Cardiac muscle cell (in vitro differentiated cells and primary cell): ENCODE measurements around the gene DAO. TPM values are rescaled to one million over a fixed set of nuclear protein-coding genes. Genes with fewer than 3 reads are reported as not detected.
A peak's percentile ranks its signal among the peaks of the same experiment; 100 is the strongest.

ENCODE experiments used
- DNase-seq, 2 donors: peaks; one replicate each; pipeline versions ENCODE4 v3.0.0 to v3.0.0-alpha.2; 2010 to 2017; ENCODE audit warnings: low read depth in 1 of 2, low spot score in 1 of 2
- H3K27ac ChIP-seq: fragments of 200-600 bp; sonication (generic); 2 replicates; pipeline ENCODE4 v1.5.1; 2016
- H3K27me3 ChIP-seq: fragments of 200-600 bp; sonication (generic); 2 replicates; pipeline ENCODE4 v1.6.0; 2016; ENCODE audit warnings: control low read depth
- H3K36me3 ChIP-seq: fragments of 200-600 bp; sonication (generic); 2 replicates; pipeline ENCODE4 v1.5.1; 2016; ENCODE audit warnings: control low read depth
- H3K4me1 ChIP-seq: fragments of 200-600 bp; sonication (generic); 2 replicates; pipeline ENCODE4 v1.8.1; 2017; ENCODE audit warnings: low read depth, mild to moderate bottlenecking, mixed run types
- H3K4me3 ChIP-seq: fragments of 200-600 bp; sonication (generic); 2 replicates; pipeline ENCODE4 v1.5.1; 2016; ENCODE audit warnings: mild to moderate bottlenecking
- H3K9me3 ChIP-seq: fragments of 200-600 bp; sonication (generic); 2 replicates; pipeline ENCODE4 v1.5.1; 2017; ENCODE audit warnings: low read depth, mild to moderate bottlenecking, control low read depth
- polyA plus RNA-seq: library from polyadenylated mRNA; unstranded; fragments of >200 nt; fragmentation: Nextera tagmentation; extraction: Ambion mirVana; gene quantifications from 2 replicates; pipeline ENCODE4 v1.2.1, GENCODE V29; 2016
- total RNA-seq: library from RNA; depleted of rRNA; stranded (reverse); fragments of >200 nt; gene quantifications from 2 replicates; pipeline ENCODE4 v1.2.3, GENCODE V29; 2016
- TF ChIP-seq, protein P1 (sequence below): IDR thresholded peaks from 2 replicates; pipeline ENCODE4 v1.5.1; 2012; ENCODE audit warnings: low read depth, mild to moderate bottlenecking, low read length

Gene DAO
- total RNA-seq = not detected in 2 replicates
- 0.72 TPM in 1 of 2 replicates, not detected in the other for polyA plus RNA-seq

DNA sequence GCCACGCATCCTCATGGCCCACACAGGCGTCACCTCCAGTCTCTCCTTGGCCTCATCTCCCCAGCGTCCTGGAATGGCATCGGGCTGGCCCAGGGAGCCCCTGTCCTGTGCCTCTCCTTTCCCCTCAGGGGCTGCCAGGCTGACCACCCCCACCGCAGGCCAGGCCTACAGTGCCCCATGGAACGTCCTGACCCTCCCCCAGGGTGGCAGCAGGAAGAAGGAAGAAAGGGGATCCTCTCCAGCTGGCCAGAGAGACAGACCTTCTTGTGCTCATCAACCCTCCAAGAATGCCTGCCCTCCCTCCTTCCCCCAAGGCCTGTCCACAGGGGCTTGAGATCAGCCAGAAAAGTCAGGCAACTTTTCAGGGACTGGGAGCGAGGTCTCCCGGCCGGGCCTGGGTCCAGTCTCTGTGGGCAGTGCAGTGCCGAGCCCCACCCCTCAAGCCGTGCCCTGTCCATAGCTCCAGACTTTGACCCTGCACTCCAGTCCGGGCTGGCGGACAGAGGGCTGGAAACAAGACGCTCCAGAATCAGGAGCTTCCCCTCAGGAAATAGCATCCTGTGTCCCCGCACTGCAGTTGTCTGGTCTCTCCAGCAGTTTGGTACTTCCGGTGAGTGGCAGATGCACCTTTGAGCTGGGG, at the start of gene DAO:
Gene DAO (plus strand): TSS at position 478 of the 640 bp plus-strand sequence. CDS start 4,915 bp downstream, outside the sequence.
- H3K9me3 ChIP-seq = no peaks in the 10 kb centered on the region
- H3K4me3 ChIP-seq = no peak within 1 kb of the TSS
- H3K27ac ChIP-seq = no peak within 1 kb of the TSS
- no peaks in the 10 kb centered on the region for H3K36me3 ChIP-seq
- no peaks in the 10 kb centered on the region for H3K4me1 ChIP-seq
- DNase-seq = no peak
- H3K27me3 ChIP-seq = no peaks in the 10 kb centered on the region
- TF ChIP-seq, protein P1, sequence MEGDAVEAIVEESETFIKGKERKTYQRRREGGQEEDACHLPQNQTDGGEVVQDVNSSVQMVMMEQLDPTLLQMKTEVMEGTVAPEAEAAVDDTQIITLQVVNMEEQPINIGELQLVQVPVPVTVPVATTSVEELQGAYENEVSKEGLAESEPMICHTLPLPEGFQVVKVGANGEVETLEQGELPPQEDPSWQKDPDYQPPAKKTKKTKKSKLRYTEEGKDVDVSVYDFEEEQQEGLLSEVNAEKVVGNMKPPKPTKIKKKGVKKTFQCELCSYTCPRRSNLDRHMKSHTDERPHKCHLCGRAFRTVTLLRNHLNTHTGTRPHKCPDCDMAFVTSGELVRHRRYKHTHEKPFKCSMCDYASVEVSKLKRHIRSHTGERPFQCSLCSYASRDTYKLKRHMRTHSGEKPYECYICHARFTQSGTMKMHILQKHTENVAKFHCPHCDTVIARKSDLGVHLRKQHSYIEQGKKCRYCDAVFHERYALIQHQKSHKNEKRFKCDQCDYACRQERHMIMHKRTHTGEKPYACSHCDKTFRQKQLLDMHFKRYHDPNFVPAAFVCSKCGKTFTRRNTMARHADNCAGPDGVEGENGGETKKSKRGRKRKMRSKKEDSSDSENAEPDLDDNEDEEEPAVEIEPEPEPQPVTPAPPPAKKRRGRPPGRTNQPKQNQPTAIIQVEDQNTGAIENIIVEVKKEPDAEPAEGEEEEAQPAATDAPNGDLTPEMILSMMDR = no peak

DNA sequence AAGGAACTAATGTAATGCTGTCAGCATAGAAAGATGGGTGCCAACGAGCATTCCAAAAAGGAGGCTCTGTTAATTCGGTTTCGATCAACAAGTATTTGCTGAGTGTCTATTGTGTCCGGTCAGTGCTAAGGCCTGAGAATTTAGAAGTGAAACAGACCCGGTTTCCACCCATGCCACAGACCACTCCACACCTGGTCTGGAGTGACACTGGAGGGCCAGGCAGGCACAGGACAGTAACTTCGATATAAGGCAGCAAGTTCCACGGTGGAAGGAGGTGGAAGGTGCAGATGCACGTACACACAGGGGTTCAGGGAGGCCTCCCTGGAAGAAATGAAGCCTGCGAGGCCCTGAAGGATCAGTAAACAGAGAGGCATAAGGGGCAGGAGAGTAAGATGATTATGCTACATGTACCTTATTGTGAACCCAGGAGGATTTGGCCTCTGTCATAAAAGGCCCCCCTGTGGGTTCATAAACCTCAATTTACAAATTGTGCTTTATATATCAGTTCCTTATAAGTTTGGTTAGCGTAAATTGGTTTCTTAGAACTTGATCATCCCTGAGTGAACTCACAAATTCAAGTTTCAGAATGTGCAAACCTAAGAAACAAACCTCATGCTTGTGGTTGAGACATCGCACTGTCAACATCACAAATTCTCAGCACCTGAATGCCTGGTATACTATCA, 48.4 kb upstream of the DAO start:
- no peak for DNase-seq
- Histone ChIP-seq H3K9me3 (no peaks in the 10 kb centered on the region), H3K27me3 (no peaks in the 10 kb centered on the region), H3K4me1 (peaks cover 21% of the 10 kb centered on the region), H3K27ac (peak overlapping the region; percentile 96), H3K36me3 (peaks cover 14% of the 10 kb centered on the region), H3K4me3 (no peak overlapping the region)
- TF ChIP-seq, protein P1 = no peak

DNA sequence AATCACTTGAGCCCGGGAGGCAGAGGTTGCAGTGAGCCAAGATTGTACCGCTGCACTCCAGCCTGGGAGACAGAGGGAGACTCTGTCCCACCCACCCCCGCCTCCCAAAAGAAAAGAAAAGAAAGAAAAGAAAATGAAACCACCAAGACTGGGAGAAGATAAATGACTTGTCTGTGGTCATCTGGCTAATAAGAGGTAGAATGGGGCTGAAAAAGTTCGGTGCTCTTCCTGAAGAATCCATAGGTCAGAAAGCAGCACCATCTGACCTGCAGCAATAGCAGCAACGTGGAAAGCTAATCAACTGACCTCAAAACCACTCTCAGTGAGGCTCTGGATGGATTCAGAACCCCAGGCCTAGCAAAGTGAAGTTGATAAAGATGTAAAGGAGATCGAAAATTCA, 47.7 kb upstream of the DAO start:
- H3K4me3 ChIP-seq = no peak overlapping the region

DNA sequence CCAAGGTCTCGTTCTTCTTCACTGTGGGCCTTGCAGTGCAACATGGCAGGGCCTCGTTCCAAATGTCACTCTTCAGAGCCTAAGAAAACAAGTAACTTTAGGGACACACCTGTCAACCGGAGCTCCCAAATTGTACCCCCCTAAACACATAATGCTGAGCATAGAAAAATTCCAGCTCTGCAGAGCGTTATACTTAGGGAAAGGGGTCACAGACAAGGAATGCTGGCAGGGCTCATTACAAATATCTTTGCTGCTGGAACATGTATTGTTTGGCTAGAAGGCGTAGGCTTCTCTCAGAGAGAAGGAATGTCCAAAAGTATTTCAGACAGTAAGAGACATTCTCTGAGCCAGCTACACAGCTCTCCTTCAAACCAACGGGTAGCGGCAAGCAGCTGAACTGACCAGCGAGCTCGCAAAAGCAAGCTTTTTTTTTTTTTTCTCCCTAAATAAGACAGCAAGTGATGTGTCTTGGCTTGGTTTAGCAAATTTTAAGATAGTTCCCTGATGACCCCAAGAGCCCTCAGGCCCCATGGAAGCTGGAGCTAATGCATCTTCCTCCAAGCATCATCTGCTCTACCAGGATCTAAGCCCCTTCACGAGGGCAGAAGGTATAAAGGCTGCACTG, 47.0 kb upstream of the DAO start:
- DNase-seq = peak; percentile 39 to 94
- Histone ChIP-seq H3K27ac (peak overlapping the region; percentile 96), H3K4me3 (no peak overlapping the region), H3K9me3 (no peaks in the 10 kb centered on the region), H3K4me1 (peaks cover 16% of the 10 kb centered on the region), H3K27me3 (no peaks in the 10 kb centered on the region), H3K36me3 (peaks cover 14% of the 10 kb centered on the region)
- TF ChIP-seq, protein P1 = no peak

More for the DNA sequence above, 47.7 kb upstream of the DAO start:
- peaks cover 14% of the 10 kb centered on the region for H3K4me1 ChIP-seq
- peak overlapping the region; percentile 96 for H3K27ac ChIP-seq
- H3K36me3 ChIP-seq = peaks cover 14% of the 10 kb centered on the region
- TF ChIP-seq, protein P1 = no peak
- H3K27me3 ChIP-seq = no peaks in the 10 kb centered on the region
- DNase-seq = no peak
- H3K9me3 ChIP-seq = no peaks in the 10 kb centered on the region

DNA sequence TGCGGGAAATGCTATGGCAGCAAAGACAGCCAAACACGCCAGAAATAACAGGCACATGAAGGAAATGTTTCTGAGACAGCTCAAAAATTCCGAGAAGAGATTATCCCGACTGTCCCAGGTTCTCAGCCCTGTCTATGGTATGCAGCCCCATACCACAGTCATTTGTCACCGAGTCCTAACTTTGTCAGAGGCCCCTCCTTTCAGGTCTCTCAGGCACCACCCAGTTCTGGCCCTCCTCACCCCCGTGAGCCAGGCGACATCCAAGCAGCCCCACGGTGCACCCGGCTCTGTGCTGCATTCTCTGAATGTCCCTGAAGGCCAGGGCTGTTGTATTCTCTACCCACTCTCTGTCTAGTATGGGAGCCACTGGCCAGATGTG, 46.5 kb upstream of the DAO start:
- Histone ChIP-seq H3K36me3 (peaks cover 14% of the 10 kb centered on the region), H3K9me3 (no peaks in the 10 kb centered on the region), H3K4me1 (peaks cover 21% of the 10 kb centered on the region), H3K27ac (peak overlapping the region; percentile 96), H3K4me3 (no peak overlapping the region), H3K27me3 (no peaks in the 10 kb centered on the region)
- TF ChIP-seq, protein P1 = no peak
- peak; percentile 49 to 83 for DNase-seq
